GM23248 (cell line): ENCODE measurements around the gene USP20. TPM values are rescaled to one million over a fixed set of nuclear protein-coding genes. Genes with fewer than 3 reads are reported as not detected.

Source experiments
- DNase-seq: peaks from one replicate; pipeline ENCODE4 v3.0.0-alpha.2; 2015
- H2AFZ ChIP-seq: fragments of 200-600 bp; sonication (generic); 2 replicates; pipeline ENCODE4 v1.6.1; 2016; ENCODE audit warnings: antibody characterized with exemption
- H3F3A ChIP-seq: fragments of 200-600 bp; sonication (generic); 2 replicates; pipeline ENCODE4 v1.6.1; 2016; ENCODE audit warnings: mild to moderate bottlenecking, antibody characterized with exemption, mixed run types; ENCODE audit not compliant: insufficient read depth
- H3K27ac ChIP-seq: fragments of 200-600 bp; sonication (generic); 2 replicates; pipeline ENCODE4 v1.5.1; 2016; ENCODE audit warnings: mild to moderate bottlenecking
- H3K27me3 ChIP-seq: fragments of 200-600 bp; sonication (generic); replicated peaks from 2 replicates; pipeline ENCODE4 v1.6.1; 2016; ENCODE audit warnings: mild to moderate bottlenecking; ENCODE audit not compliant: insufficient read depth
- H3K36me3 ChIP-seq: fragments of 200-600 bp; sonication (generic); 2 replicates; pipeline ENCODE4 v1.6.1; 2016; ENCODE audit warnings: low read depth, mild to moderate bottlenecking
- H3K4me1 ChIP-seq: fragments of 200-600 bp; sonication (generic); 2 replicates; pipeline ENCODE4 v1.6.1; 2016; ENCODE audit warnings: mild to moderate bottlenecking; ENCODE audit not compliant: insufficient read depth
- H3K4me2 ChIP-seq: fragments of 200-600 bp; sonication (generic); one replicate; pipeline ENCODE4 v1.6.1; 2016; ENCODE audit warnings: mild to moderate bottlenecking; ENCODE audit not compliant: unreplicated experiment
- H3K4me3 ChIP-seq: fragments of 200-600 bp; sonication (generic); 2 replicates; pipeline ENCODE4 v1.5.1; 2016; ENCODE audit warnings: mild to moderate bottlenecking
- H3K79me2 ChIP-seq: fragments of 200-600 bp; sonication (generic); 2 replicates; pipeline ENCODE4 v1.6.1; 2016; ENCODE audit warnings: mild to moderate bottlenecking; ENCODE audit not compliant: insufficient read depth
- H3K9ac ChIP-seq: fragments of 200-600 bp; sonication (generic); 2 replicates; pipeline ENCODE4 v1.6.1; 2016; ENCODE audit warnings: mild to moderate bottlenecking
- H3K9me2 ChIP-seq: fragments of 200-600 bp; sonication (generic); 2 replicates; pipeline ENCODE4 v1.6.1; 2016; ENCODE audit warnings: mixed run types, mild to moderate bottlenecking, moderate library complexity; ENCODE audit not compliant: insufficient read depth
- H3K9me3 ChIP-seq: fragments of 200-600 bp; sonication (generic); one replicate; pipeline ENCODE4 v1.6.1; 2017; ENCODE audit warnings: low read depth
- H4K20me1 ChIP-seq: fragments of 200-600 bp; sonication (generic); 2 replicates; pipeline ENCODE4 v1.6.0; 2016; ENCODE audit not compliant: insufficient read depth
- EZH2 ChIP-seq: fragments of 200-600 bp; sonication (generic); IDR thresholded peaks from 2 replicates; pipeline ENCODE4 v1.6.1; 2018; ENCODE audit warnings: antibody characterized with exemption, mild to moderate bottlenecking; ENCODE audit not compliant: insufficient read depth, poor library complexity, severe bottlenecking
- EZH2phosphoT487 ChIP-seq: fragments of 200-600 bp; sonication (generic); IDR thresholded peaks from 2 replicates; pipeline ENCODE4 v1.6.1; 2018; ENCODE audit warnings: antibody characterized with exemption, moderate library complexity, mild to moderate bottlenecking, low read depth; ENCODE audit not compliant: insufficient read depth
- WGBS, 2 experiments: methylation state at CpG; one replicate each; pipeline ENCODE4 v1.1.6; 2015 to 2017; ENCODE audit warnings: low lambda C conversion rate in 2 of 2, low coverage in 1 of 2; ENCODE audit errors: missing lambda C conversion rate in 2 of 2; 5-methylcytosine and 5-hydroxymethylcytosine counted together
- in situ Hi-C: fragments of 300-500 bp; cut with MboI; formaldehyde crosslinking; loops from 2 replicates; pipeline ENCODE4 v1.15.0; 2020
- polyA plus RNA-seq: library from polyadenylated mRNA; unstranded; fragments of >200 nt; fragmentation: Nextera tagmentation; extraction: Ambion mirVana; gene quantifications from 2 replicates; pipeline ENCODE4 v1.2.1, GENCODE V29; 2016
- total RNA-seq: library from RNA; depleted of rRNA; stranded (reverse); fragments of >200 nt; shearing (Covaris generic); gene quantifications from 2 replicates; pipeline ENCODE4 v1.2.3, GENCODE V29; 2014

USP20 gene
- total and polyA plus RNA-seq, 2 experiments from 2014 or later, result 10.3 to 15.8 TPM

DNA sequence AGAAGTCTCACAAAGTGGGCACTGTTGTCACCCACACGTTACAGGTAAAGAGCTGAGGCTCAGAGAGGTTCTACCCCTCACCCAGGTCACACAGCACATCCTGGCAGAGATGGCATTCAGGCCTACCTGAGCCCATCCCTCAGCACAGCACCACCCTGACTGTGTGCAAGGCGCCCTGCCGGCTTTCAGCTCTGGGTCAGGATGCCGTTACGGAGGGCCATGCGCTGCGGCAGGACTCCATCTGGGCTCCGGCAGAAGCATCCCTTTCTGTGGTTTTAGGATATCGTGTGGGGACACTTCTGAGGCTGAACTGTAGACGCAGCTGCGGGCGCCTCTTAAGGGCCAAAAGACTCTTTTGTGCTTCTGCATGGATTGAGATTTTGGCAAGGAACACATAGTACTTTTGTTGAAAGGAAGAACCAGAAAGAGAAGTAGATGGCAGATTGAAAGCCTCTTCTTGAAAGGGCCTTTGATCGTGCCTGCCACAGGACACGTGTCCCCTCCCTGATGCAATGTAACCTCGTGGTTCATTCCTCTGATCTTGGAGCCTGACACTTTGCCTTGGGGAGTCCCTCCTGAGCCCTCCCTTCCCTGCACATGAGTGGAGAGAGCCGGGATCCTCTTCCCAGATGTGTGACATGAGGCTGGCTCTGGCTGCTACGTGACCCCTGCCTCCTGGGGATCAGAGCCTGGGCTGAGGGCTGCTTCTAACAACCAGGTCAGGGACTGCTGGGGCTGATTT lies 31.3 kb downstream of the USP20 start:
- H3K9me3 ChIP-seq, result no peaks in the 10 kb centered on the region
- H3K9ac ChIP-seq, result no peak overlapping the region
- 69 to 73% methylated on average over 17 of the region's 17 CpGs for WGBS, 2 experiments
- no peaks in the 10 kb centered on the region for H4K20me1 ChIP-seq
- no peak overlapping the region for H3K4me3 ChIP-seq
- H3F3A ChIP-seq, result no peaks in the 10 kb centered on the region
- H3K4me2 ChIP-seq, result no peak overlapping the region
- no peaks in the 10 kb centered on the region for H3K4me1 ChIP-seq
- DNase-seq, result no peak
- H3K27ac ChIP-seq, result no peak overlapping the region
- in situ Hi-C loops, result no loop called here
- no peaks in the 10 kb centered on the region for H3K36me3 ChIP-seq
- TF ChIP-seq EZH2 (no peak), EZH2phosphoT487 (no peak)
- H3K9me2 ChIP-seq, result no peaks in the 10 kb centered on the region
- H2AFZ ChIP-seq, result no peak overlapping the region
- H3K27me3 ChIP-seq, result no peaks in the 10 kb centered on the region
- H3K79me2 ChIP-seq, result no peaks in the 10 kb centered on the region

DNA sequence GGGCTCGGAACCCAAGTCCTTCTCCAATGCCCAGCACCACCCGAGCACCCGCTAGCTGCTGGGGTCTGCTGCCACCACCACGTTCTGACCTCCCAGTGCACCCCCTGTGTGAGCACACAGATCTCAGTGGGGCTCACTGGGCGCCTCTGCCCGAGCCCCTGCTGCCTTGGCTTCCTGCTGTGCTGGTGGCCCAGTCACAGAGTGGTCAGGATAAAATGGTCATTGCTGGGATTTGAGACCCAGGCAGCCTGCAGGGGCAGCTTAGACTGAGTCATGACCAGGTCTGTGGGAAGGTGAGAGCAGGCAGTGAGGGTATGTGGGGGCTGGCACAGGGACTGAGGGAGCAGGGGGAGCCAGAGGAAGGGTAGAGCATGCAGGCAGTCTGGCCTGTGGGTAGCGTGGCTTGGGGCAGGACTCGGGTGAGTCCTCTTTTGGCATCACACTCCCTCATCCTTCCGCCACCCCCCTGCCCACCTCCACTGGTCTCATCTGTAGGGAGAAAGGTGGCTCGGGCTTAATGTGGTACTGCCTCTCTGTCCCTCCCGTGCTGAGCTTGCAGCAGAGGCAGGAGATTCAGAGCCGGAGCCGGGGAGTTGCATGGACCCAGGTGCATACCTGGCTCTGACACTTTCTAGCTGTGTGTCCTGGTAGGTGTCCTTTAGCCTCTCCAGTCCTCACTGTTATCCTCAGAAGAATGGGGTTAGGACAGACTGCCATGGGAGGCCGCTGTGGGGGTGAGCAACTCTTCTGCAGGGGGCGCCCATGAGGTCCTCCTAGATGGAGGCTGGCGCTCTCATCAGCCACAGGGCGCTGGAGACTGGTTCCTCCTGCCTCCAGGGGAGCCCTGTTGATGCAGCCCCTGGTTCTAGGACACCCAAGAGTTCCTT lies 32.1 kb downstream of the USP20 start:
- Histone ChIP-seq H3K79me2 (no peaks in the 10 kb centered on the region), H3K4me1 (no peaks in the 10 kb centered on the region), H3K36me3 (no peaks in the 10 kb centered on the region), H3K27ac (no peak overlapping the region), H3K9ac (no peak overlapping the region), H3K9me3 (no peaks in the 10 kb centered on the region), H3F3A (no peaks in the 10 kb centered on the region), H3K4me3 (no peak overlapping the region), H3K9me2 (no peaks in the 10 kb centered on the region), H3K4me2 (no peak overlapping the region), H2AFZ (no peak overlapping the region), H4K20me1 (no peaks in the 10 kb centered on the region), H3K27me3 (no peaks in the 10 kb centered on the region)
- in situ Hi-C loops, result no loop called here
- 77 to 83% methylated on average over 15 to 17 of the region's 17 CpGs for WGBS, 2 experiments
- TF ChIP-seq EZH2, result no peak
- no peak for TF ChIP-seq EZH2phosphoT487
- no peak for DNase-seq

DNA sequence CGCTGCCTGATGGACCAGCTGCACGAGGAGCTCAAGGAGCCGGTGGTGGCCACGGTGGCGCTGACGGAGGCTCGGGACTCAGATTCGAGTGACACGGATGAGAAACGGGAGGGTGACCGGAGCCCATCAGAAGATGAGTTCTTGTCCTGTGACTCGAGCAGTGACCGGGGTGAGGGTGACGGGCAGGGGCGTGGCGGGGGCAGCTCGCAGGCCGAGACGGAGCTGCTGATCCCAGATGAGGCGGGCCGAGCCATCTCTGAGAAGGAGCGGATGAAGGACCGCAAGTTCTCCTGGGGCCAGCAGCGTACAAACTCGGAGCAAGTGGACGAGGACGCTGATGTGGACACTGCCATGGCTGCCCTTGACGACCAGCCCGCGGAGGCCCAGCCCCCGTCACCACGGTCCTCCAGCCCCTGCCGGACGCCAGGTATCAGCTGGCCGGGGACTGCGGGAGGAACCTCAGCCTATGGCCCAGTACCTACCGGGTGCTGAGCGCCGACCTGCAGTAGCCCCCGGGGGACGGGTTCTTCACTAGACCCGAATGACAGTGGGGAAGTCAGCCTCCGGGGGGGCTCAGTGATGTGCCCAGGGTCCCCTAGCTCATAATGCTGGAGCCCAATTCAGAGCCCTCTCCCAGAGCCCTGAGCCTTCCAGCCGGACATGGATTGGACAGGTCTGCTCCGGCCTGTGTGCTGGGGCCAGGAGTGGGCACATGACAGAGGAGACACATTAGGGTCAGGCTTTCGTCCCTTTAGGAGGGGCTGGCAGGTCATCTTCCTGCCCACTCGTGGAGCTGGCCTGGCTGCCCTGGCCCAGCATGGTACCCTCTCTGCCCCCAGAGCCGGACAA lies 33.0 kb downstream of the USP20 start:
- Histone ChIP-seq H3K27me3 (no peaks in the 10 kb centered on the region), H3F3A (no peaks in the 10 kb centered on the region), H3K4me2 (no peak overlapping the region), H3K4me3 (no peak overlapping the region), H3K27ac (no peak overlapping the region), H3K79me2 (no peaks in the 10 kb centered on the region), H3K9me3 (no peaks in the 10 kb centered on the region), H3K4me1 (no peaks in the 10 kb centered on the region), H3K9ac (no peak overlapping the region), H3K36me3 (no peaks in the 10 kb centered on the region), H2AFZ (no peak overlapping the region), H4K20me1 (no peaks in the 10 kb centered on the region), H3K9me2 (no peaks in the 10 kb centered on the region)
- in situ Hi-C loops, result no loop called here
- DNase-seq, result no peak
- TF ChIP-seq EZH2, result no peak
- TF ChIP-seq EZH2phosphoT487, result no peak
- 83 to 85% methylated on average over 43 to 47 of the region's 48 CpGs for WGBS, 2 experiments

GRCh38 chr9:129868872-129869486 lies 33.7 kb downstream of the USP20 start:
- no peaks in the 10 kb centered on the region for H3K36me3 ChIP-seq
- H3K79me2 ChIP-seq, result no peaks in the 10 kb centered on the region
- in situ Hi-C loops, result no loop called here
- no peak overlapping the region for H2AFZ ChIP-seq
- no peak overlapping the region for H3K4me2 ChIP-seq
- no peaks in the 10 kb centered on the region for H3K9me3 ChIP-seq
- H3K4me3 ChIP-seq, result no peak overlapping the region
- no peaks in the 10 kb centered on the region for H3F3A ChIP-seq
- TF ChIP-seq EZH2 (no peak), EZH2phosphoT487 (no peak)
- no peaks in the 10 kb centered on the region for H3K9me2 ChIP-seq
- no peak overlapping the region for H3K27ac ChIP-seq
- no peak overlapping the region for H3K9ac ChIP-seq
- no peaks in the 10 kb centered on the region for H4K20me1 ChIP-seq
- no peaks in the 10 kb centered on the region for H3K27me3 ChIP-seq
- 92 to 94% methylated on average over 23 to 28 of the region's 28 CpGs for WGBS, 2 experiments
- no peaks in the 10 kb centered on the region for H3K4me1 ChIP-seq
- no peak for DNase-seq
